ENCODE results near the gene HBD.
"Not testable (repeated sequence)": the region's sequence is repeated elsewhere in the genome, so short reads cannot be mapped to it uniquely, and the experiment has no call there.

HBD gene

DNA sequence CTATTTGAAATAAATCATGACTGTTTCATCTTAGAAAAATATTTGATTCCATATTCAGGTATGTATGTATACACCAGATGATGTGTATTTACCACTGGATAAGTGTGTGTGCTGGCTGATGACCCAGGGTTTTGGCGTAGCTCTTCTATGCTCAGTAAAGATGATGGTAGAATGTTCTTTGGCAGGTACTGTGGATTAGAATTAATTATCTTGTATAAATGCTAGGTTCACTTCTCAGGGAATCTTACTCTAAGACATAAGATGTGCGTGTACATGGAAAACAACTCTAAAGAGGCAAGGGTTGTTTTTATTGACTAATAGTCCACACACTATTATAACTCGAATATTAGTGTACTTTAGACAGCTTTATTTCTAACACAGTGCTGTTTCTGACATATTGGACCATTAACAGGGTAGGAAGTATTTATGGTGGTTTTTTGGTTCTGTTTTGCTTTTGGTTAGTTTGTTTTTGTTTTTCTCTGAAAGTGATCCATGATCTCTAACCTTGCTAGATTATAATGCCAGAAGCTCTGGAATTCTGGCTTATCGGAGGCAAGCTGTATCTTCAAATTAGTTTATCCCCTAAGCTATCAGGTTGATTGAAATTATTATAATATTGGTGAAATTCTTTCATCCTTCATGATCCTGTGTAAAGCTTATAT, 16.4 kb upstream of the HBD start:
- Histone ChIP-seq H3K27ac (ENCODE audit: low read depth, low read length) (no peak overlapping the region), H3K4me3 (ENCODE audit: low read length) (no peak overlapping the region), H3K4me1 (ENCODE audit: control insufficient read depth, insufficient read depth, low read length) (no peaks in the 10 kb centered on the region), H3K36me3 (ENCODE audit: control insufficient read depth, insufficient read depth, low read length) (no peaks in the 10 kb centered on the region), H3K27me3 (ENCODE audit: control insufficient read depth, insufficient read depth, low read length) (no peaks in the 10 kb centered on the region), H3K9ac (ENCODE audit: low read length) (no peak overlapping the region)

DNA sequence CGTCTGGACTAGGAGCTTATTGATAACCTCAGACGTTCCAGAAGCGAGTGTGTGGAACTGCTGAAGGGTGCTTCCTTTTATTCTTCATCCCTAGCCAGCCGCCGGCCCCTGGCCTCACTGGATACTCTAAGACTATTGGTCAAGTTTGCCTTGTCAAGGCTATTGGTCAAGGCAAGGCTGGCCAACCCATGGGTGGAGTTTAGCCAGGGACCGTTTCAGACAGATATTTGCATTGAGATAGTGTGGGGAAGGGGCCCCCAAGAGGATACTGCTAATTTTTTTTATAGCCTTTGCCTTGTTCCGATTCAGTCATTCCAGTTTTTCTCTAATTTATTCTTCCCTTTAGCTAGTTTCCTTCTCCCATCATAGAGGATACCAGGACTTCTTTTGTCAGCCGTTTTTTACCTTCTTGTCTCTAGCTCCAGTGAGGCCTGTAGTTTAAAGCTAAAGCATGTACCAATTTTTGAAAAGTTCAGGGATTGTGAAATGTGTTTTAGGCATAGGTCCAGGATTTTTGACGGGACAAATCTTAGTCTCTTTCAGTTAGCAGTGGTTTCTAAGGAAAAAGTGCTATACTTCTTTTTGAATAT, 15.6 kb upstream of the HBD start, which contains the start of gene HBG1:
HBG1 (minus strand) TSS at position 51 of the 590 bp plus-strand sequence. CDS start 53 bp downstream, outside the sequence.
- H3K27ac ChIP-seq (ENCODE audit: low read depth, low read length); H3K9ac ChIP-seq (ENCODE audit: low read length); H3K4me3 ChIP-seq (ENCODE audit: low read length); H3K4me1 ChIP-seq (ENCODE audit: control insufficient read depth, insufficient read depth, low read length); H3K36me3 ChIP-seq (ENCODE audit: control insufficient read depth, insufficient read depth, low read length); H3K27me3 ChIP-seq (ENCODE audit: control insufficient read depth, insufficient read depth, low read length): not testable (repeated sequence)

DNA sequence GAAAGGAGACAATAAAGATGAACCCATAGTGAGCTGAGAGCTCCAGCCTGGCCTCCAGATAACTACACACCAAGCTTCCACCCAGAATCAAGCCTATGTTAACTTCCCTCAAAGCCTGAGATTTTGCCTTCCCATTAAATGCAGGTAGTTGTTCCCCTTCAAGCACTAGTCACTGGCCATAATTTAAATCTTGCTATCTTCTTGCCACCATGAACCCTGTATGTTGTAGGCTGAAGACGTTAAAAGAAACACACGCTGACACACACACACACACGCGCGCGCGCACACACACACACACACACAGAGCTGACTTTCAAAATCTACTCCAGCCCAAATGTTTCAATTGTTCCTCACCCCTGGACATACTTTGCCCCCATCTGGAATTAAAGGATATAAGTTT, 14.2 kb upstream of the HBD start:
- not testable (repeated sequence) for H3K4me3 ChIP-seq (ENCODE audit: low read length); H3K36me3 ChIP-seq (ENCODE audit: control insufficient read depth, insufficient read depth, low read length); H3K27me3 ChIP-seq (ENCODE audit: control insufficient read depth, insufficient read depth, low read length); H3K4me1 ChIP-seq (ENCODE audit: control insufficient read depth, insufficient read depth, low read length); H3K27ac ChIP-seq (ENCODE audit: low read depth, low read length); H3K9ac ChIP-seq (ENCODE audit: low read length)

DNA sequence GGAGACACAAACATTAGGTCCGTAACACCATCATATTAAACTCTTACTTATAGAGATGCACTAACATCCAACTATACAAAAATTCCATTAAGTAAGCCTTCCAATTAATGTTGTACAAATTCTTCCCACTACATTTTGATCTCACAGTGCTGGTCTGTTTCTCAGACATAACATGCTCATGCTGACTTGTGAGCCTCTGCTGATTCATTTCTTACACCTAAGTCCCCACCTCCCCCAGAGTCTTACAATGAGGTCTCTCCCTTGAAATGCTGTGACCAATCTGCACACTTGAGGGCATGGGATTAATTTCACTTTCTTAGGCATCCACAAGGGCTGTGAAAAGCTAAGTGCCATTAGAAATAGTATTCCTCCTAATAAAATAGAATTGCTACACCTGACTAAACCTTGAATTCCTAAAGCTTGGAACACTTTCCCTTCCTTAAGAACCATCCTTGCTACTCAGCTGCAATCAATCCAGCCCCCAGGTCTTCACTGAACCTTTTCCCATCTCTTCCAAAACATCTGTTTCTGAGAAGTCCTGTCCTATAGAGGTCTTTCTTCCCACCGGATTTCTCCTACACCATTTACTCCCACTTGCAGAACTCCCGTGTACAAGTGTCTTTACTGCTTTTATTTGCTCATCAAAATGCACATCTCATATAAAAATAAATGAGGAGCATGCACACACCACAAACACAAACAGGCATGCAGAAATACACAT, 13.3 kb upstream of the HBD start:
- H3K27ac ChIP-seq (ENCODE audit: low read depth, low read length) = no peak overlapping the region
- H3K9ac ChIP-seq (ENCODE audit: low read length) = no peak overlapping the region
- H3K4me3 ChIP-seq (ENCODE audit: low read length) = no peak overlapping the region
- no peaks in the 10 kb centered on the region for H3K4me1 ChIP-seq (ENCODE audit: control insufficient read depth, insufficient read depth, low read length)
- H3K27me3 ChIP-seq (ENCODE audit: control insufficient read depth, insufficient read depth, low read length) = no peaks in the 10 kb centered on the region
- no peaks in the 10 kb centered on the region for H3K36me3 ChIP-seq (ENCODE audit: control insufficient read depth, insufficient read depth, low read length)

- Histone ChIP-seq H3K27ac (ENCODE audit: low read depth, low read length) (no peak overlapping the region), H3K27me3 (ENCODE audit: control insufficient read depth, insufficient read depth, low read length) (no peaks in the 10 kb centered on the region), H3K9ac (ENCODE audit: low read length) (no peak overlapping the region), H3K4me1 (ENCODE audit: control insufficient read depth, insufficient read depth, low read length) (no peaks in the 10 kb centered on the region), H3K36me3 (ENCODE audit: control insufficient read depth, insufficient read depth, low read length) (no peaks in the 10 kb centered on the region), H3K4me3 (ENCODE audit: low read length) (no peak overlapping the region)
These were observed 12.6 kb upstream of the HBD start for GRCh38 chr11:5246772-5247471.

- Histone ChIP-seq H3K27me3 (ENCODE audit: control insufficient read depth, insufficient read depth, low read length) (no peaks in the 10 kb centered on the region), H3K4me3 (ENCODE audit: low read length) (no peak overlapping the region), H3K4me1 (ENCODE audit: control insufficient read depth, insufficient read depth, low read length) (no peaks in the 10 kb centered on the region), H3K9ac (ENCODE audit: low read length) (no peak overlapping the region), H3K27ac (ENCODE audit: low read depth, low read length) (no peak overlapping the region), H3K36me3 (ENCODE audit: control insufficient read depth, insufficient read depth, low read length) (no peaks in the 10 kb centered on the region)
These were observed 10.9 kb upstream of the HBD start for GRCh38 chr11:5245155-5245554.

GRCh38 chr11:5243816-5244180, 9.5 kb upstream of the HBD start:
- Histone ChIP-seq H3K27me3 (ENCODE audit: control insufficient read depth, insufficient read depth, low read length) (no peaks in the 10 kb centered on the region), H3K4me3 (ENCODE audit: low read length) (no peak overlapping the region), H3K4me1 (ENCODE audit: control insufficient read depth, insufficient read depth, low read length) (no peaks in the 10 kb centered on the region), H3K27ac (ENCODE audit: low read depth, low read length) (no peak overlapping the region), H3K9ac (ENCODE audit: low read length) (no peak overlapping the region), H3K36me3 (ENCODE audit: control insufficient read depth, insufficient read depth, low read length) (no peaks in the 10 kb centered on the region)

DNA sequence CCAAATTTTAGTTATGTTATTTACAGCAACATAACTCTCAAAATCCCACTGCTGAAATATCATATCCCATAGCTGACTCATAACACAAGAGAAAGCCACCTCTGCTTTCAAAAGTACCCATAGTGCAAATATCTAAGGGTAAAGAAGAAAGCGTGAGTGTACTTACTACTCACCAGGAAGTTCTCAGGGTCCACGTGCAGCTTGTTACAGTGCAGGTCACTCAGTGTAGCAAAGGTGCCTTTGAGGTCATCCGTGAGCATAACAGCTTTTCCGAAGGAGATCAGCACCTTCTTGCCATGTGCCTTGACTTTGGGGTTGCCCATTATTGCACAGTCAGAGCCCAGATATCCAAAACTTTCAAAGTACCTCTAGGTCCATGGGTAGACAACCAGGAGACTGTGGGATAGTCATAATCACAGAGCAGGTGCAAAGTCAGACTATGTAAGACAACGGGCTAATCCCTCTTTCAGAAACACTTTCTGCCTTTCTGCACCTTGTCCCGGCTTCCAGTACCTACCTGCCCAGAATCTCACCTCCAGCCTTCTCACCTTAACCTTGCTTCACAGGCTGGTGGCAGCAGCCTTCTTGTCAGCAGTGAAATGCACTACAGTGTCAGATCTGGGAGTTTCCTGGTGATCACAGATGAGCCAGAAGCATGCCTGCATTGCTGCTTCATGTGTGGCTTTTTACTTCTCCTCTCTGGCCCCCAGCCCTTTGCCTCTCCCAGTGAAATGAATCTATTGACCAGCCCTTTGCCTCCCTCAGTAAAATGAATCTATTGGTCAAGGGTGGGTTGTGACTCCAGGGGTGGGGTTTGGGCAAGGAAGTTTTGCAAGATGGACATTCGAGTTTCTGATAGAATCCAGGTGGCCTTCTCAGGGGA, 8.9 kb upstream of the HBD start:
- no peak overlapping the region for H3K9ac ChIP-seq (ENCODE audit: low read length)
- no peaks in the 10 kb centered on the region for H3K36me3 ChIP-seq (ENCODE audit: control insufficient read depth, insufficient read depth, low read length)
- no peak overlapping the region for H3K27ac ChIP-seq (ENCODE audit: low read depth, low read length)
- no peak overlapping the region for H3K4me3 ChIP-seq (ENCODE audit: low read length)
- no peaks in the 10 kb centered on the region for H3K27me3 ChIP-seq (ENCODE audit: control insufficient read depth, insufficient read depth, low read length)
- no peaks in the 10 kb centered on the region for H3K4me1 ChIP-seq (ENCODE audit: control insufficient read depth, insufficient read depth, low read length)

- Histone ChIP-seq H3K27ac (ENCODE audit: low read depth, low read length) (no peak overlapping the region), H3K36me3 (ENCODE audit: control insufficient read depth, insufficient read depth, low read length) (no peaks in the 10 kb centered on the region), H3K9ac (ENCODE audit: low read length) (no peak overlapping the region), H3K27me3 (ENCODE audit: control insufficient read depth, insufficient read depth, low read length) (no peaks in the 10 kb centered on the region), H3K4me3 (ENCODE audit: low read length) (no peak overlapping the region), H3K4me1 (ENCODE audit: control insufficient read depth, insufficient read depth, low read length) (no peaks in the 10 kb centered on the region)
These were observed 7.9 kb upstream of the HBD start for GRCh38 chr11:5242208-5242607.

DNA sequence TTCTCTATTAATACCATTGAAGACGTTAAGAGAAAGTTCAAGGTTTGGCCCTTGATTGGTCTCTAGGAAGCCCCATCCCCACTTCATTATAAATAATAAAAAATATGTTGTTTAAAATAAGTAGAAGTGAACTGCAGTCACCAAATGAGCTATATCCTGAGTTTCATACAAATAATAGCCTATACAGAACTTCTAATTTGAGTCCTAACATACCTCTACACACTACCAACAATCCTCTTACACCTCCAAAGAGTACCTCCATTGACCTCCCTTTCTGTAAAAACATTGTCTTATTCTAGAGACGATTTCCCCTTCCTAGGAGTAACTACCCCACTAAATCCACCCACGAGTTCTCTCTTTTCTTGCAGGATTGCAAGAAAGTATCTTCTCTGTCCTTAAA, 7.2 kb upstream of the HBD start:
- H3K9ac ChIP-seq (ENCODE audit: low read length) = no peak overlapping the region
- H3K4me3 ChIP-seq (ENCODE audit: low read length) = no peak overlapping the region
- no peak overlapping the region for H3K27ac ChIP-seq (ENCODE audit: low read depth, low read length)
- no peaks in the 10 kb centered on the region for H3K27me3 ChIP-seq (ENCODE audit: control insufficient read depth, insufficient read depth, low read length)
- no peaks in the 10 kb centered on the region for H3K36me3 ChIP-seq (ENCODE audit: control insufficient read depth, insufficient read depth, low read length)
- H3K4me1 ChIP-seq (ENCODE audit: control insufficient read depth, insufficient read depth, low read length) = no peaks in the 10 kb centered on the region

GRCh38 chr11:5240458-5240857, 6.2 kb upstream of the HBD start:
- H3K9ac ChIP-seq (ENCODE audit: low read length) = no peak overlapping the region
- H3K27ac ChIP-seq (ENCODE audit: low read depth, low read length) = no peak overlapping the region
- H3K27me3 ChIP-seq (ENCODE audit: control insufficient read depth, insufficient read depth, low read length) = no peaks in the 10 kb centered on the region
- no peaks in the 10 kb centered on the region for H3K4me1 ChIP-seq (ENCODE audit: control insufficient read depth, insufficient read depth, low read length)
- H3K36me3 ChIP-seq (ENCODE audit: control insufficient read depth, insufficient read depth, low read length) = no peaks in the 10 kb centered on the region
- H3K4me3 ChIP-seq (ENCODE audit: low read length) = no peak overlapping the region

- H3K27me3 ChIP-seq (ENCODE audit: control insufficient read depth, insufficient read depth, low read length) = no peaks in the 10 kb centered on the region
- no peak overlapping the region for H3K27ac ChIP-seq (ENCODE audit: low read depth, low read length)
- no peak overlapping the region for H3K9ac ChIP-seq (ENCODE audit: low read length)
- no peaks in the 10 kb centered on the region for H3K4me1 ChIP-seq (ENCODE audit: control insufficient read depth, insufficient read depth, low read length)
- no peaks in the 10 kb centered on the region for H3K36me3 ChIP-seq (ENCODE audit: control insufficient read depth, insufficient read depth, low read length)
- H3K4me3 ChIP-seq (ENCODE audit: low read length) = no peak overlapping the region
These were observed 5.8 kb upstream of the HBD start for GRCh38 chr11:5240056-5240455.
